ENCODE results near the gene SURF2.
"Not testable (repeated sequence)": the region's sequence is repeated elsewhere in the genome, so short reads cannot be mapped to it uniquely, and the experiment has no call there.

SURF2 gene

GRCh38 chr9:133356391-133357091 is at the start of gene SURF2, which contains the start of gene SURF1:
TSS of gene SURF2 (plus strand) at chr9:133356550. CDS start at chr9:133356593, 43 bp downstream.
TSS of gene SURF1 (minus strand) at chr9:133356487. CDS start at chr9:133356453, 34 bp downstream.
- TF ChIP-seq, protein P1, sequence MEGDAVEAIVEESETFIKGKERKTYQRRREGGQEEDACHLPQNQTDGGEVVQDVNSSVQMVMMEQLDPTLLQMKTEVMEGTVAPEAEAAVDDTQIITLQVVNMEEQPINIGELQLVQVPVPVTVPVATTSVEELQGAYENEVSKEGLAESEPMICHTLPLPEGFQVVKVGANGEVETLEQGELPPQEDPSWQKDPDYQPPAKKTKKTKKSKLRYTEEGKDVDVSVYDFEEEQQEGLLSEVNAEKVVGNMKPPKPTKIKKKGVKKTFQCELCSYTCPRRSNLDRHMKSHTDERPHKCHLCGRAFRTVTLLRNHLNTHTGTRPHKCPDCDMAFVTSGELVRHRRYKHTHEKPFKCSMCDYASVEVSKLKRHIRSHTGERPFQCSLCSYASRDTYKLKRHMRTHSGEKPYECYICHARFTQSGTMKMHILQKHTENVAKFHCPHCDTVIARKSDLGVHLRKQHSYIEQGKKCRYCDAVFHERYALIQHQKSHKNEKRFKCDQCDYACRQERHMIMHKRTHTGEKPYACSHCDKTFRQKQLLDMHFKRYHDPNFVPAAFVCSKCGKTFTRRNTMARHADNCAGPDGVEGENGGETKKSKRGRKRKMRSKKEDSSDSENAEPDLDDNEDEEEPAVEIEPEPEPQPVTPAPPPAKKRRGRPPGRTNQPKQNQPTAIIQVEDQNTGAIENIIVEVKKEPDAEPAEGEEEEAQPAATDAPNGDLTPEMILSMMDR (IDR thresholded peaks at IDR 0.05; ENCODE audit: borderline replicate concordance, insufficient read depth, low read depth, low read length), result peak; percentile 26; the same call in 1 of the 2 replicates
- H3K4me3 ChIP-seq (ENCODE audit: low read depth, low read length), result peak within 1 kb of the TSS; percentile 75

GRCh38 chr9:133307301-133307700 is 49.0 kb upstream of the SURF2 start:
- no peak overlapping the region for H3K4me3 ChIP-seq (ENCODE audit: low read depth, low read length)
- TF ChIP-seq, protein P1 (IDR thresholded peaks at IDR 0.05; ENCODE audit: borderline replicate concordance, insufficient read depth, low read depth, low read length), result no peak

- TF ChIP-seq, protein P1 (IDR thresholded peaks at IDR 0.05; ENCODE audit: borderline replicate concordance, insufficient read depth, low read depth, low read length), result no peak
- no peak overlapping the region for H3K4me3 ChIP-seq (ENCODE audit: low read depth, low read length)
Observed at GRCh38 chr9:133309608-133310007, 46.7 kb upstream of the SURF2 start.

DNA sequence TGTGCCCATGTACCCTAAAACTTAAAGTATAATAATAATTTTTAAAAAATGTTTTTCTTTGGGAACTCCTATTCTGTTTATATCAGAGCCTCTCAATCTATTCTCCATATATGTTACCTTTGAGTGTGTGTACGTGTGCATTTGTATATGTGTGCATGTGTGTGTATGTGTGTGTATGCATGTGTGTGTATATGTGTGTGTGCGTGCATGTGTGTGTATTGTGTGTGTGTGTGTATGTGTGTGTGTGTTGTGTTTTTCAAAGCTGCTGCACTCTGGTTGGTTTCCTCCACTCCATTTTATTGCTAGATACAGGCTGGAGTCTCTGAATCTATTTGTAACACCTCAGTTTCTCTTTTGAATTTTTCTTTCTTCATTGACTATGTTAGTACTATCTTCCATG is 40.4 kb upstream of the SURF2 start:
- H3K4me3 ChIP-seq (ENCODE audit: low read depth, low read length), result no peak overlapping the region
- TF ChIP-seq, protein P1 (IDR thresholded peaks at IDR 0.05; ENCODE audit: borderline replicate concordance, insufficient read depth, low read depth, low read length), result no peak

- H3K4me3 ChIP-seq (ENCODE audit: low read depth, low read length), result not testable (repeated sequence)
Observed at GRCh38 chr9:133317551-133317950, 38.8 kb upstream of the SURF2 start.

- TF ChIP-seq, protein P1 (IDR thresholded peaks at IDR 0.05; ENCODE audit: borderline replicate concordance, insufficient read depth, low read depth, low read length), result no peak
- H3K4me3 ChIP-seq (ENCODE audit: low read depth, low read length), result no peak overlapping the region
Observed at GRCh38 chr9:133320421-133320881, 35.9 kb upstream of the SURF2 start.

DNA sequence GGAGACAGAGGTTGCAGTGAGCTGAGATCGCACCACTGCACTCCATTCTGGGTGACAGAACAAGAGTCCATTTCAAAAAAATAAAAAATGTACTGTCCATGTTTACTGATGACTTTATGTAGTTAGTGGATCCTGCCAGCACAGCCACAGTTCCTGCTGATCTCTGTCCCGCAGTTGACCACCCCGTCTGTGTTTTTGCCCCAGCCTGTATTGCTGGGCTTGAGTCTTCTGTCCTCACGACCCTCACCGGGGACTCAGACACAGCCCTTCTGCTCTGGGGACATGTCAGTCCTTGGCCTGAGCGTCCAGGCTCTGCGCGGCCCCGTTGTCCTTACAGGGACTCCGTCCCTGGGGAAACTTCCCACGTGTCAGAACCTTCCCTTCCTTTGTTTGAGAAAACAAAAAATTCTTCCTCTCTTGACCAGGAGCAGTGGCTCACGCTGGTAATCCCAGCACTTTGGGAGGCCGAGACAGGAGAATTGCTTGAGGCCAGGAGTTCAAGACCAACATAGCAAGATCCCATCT is 34.9 kb upstream of the SURF2 start:
- no peak overlapping the region for H3K4me3 ChIP-seq (ENCODE audit: low read depth, low read length)
- TF ChIP-seq, protein P1 (IDR thresholded peaks at IDR 0.05; ENCODE audit: borderline replicate concordance, insufficient read depth, low read depth, low read length), result no peak
